AML-193 (cell line): ENCODE results near the gene CLDN17.

ENCODE experiments used
- DNase-seq, 2 experiments: peaks; one replicate each; lab custom pipeline; 2025; lab: John Stamatoyannopoulos, UW

Gene CLDN17, protein sequence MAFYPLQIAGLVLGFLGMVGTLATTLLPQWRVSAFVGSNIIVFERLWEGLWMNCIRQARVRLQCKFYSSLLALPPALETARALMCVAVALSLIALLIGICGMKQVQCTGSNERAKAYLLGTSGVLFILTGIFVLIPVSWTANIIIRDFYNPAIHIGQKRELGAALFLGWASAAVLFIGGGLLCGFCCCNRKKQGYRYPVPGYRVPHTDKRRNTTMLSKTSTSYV

GRCh38 chr21:30166705-30167104 lies at the start of gene CLDN17:
TSS of gene CLDN17 (minus strand) at chr21:30166805. CDS start at chr21:30166617, 188 bp downstream.
- DNase-seq, result no peak

- no peak for DNase-seq
Observed at GRCh38 chr21:30216041-30216723, 49.6 kb upstream of the CLDN17 start, which contains the start of gene CLDN8. TSS of gene CLDN8 (minus strand) at chr21:30216097. CDS start at chr21:30215925, 172 bp downstream.

GRCh38 chr21:30211071-30211470 lies 44.5 kb upstream of the CLDN17 start:
- DNase-seq, result no peak

DNA sequence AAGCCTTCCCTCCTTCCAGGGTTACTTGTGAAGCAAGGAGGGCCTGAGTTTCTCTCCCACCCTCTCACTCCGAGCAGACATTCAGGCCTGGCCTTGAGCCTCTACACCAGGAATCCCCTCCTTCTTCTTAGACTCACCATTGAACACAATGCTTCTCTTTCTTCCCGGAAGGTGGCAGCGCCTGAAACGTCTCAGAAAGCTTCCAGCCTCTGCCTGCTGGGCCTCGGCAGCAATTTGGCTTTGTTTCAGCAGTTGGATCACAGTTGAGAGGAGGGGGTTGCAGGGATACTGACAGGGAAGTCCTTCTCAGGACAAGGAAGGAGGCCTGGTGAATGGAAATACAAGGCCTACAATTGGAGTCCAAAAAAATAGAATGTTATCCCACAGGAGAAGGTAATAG lies 43.0 kb upstream of the CLDN17 start:
- DNase-seq, result no peak

GRCh38 chr21:30207252-30207579 lies 40.6 kb upstream of the CLDN17 start:
- DNase-seq, result no peak

DNA sequence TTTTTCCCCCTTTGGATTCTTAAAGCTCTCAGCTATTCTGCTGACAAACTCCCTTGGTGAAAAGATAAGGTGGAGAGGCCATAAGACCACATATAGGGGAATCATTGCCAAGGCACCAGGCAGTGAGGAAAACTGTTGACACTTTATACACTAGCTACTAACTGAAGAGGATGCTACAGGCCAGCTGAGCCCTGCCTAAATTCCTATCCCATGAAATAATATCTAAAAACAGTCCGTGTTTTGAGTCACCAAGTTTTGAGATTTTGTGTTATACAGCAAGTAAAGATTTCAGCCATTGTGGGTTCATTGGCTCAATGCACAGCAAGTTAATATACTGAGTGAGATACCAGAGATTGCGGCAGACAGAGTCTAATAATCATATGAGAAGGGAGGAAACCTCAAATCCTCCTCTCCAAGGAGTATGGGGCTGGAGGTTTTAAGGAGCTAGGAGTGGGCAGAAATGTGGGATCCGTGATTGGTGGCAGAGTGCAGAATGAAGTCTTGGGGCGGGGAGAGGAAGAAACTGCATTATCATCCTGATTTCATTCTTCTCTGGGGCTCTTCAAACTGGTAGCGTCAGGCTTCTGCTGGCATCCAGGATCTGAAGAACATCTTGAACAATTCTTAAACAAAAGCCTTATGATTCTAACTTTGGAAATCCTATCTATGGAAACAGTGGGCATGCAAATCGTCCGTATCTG lies 40.1 kb upstream of the CLDN17 start:
- DNase-seq, result no peak

- DNase-seq, result no peak
Observed at GRCh38 chr21:30200000-30200399, 33.4 kb upstream of the CLDN17 start.

GRCh38 chr21:30194701-30195299 lies 28.2 kb upstream of the CLDN17 start:
- DNase-seq, result peak; percentile 33 to 53

DNA sequence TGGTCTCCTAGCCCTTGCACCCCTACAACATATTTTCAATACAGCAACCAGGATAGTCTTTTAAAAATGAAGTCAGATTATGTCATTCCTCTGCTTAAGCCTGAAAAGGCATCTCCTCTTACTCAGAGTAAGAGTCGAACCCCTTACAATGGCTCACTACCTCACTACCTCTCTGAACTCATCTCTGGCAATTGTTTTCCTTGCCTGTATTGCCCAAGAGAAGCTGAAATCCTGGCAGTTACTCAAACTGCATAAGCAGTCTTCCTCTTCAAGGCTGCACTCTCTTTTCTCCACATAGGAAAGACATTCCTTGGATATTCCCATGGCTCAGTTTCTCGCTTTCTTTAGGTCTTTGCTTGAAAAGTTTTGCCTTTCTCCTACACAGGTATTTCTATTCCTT lies 26.6 kb upstream of the CLDN17 start:
- DNase-seq, result no peak

DNA sequence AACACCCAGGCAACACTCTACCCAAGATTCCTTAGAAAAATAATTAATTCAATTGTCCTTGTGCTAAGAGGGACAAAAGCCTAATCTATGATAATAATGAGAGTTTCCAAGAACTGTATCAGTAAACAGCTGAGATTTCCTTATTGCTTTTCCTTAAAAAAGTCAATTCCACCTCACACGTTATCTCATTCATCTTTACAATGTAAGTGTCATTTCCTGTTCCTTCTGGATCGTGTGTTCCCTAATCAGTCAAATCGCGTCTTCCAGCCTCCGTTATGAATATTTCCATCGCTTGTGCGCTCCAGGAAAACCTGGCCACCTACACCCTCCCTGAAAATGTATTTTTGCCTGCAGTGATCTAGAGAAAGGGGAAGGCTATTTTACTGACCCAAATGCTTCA lies 23.9 kb upstream of the CLDN17 start:
- DNase-seq, result no peak

GRCh38 chr21:30189773-30190172 lies 23.2 kb upstream of the CLDN17 start:
- DNase-seq, result no peak

- no peak for DNase-seq
Observed at GRCh38 chr21:30186242-30186641, 19.6 kb upstream of the CLDN17 start.

DNA sequence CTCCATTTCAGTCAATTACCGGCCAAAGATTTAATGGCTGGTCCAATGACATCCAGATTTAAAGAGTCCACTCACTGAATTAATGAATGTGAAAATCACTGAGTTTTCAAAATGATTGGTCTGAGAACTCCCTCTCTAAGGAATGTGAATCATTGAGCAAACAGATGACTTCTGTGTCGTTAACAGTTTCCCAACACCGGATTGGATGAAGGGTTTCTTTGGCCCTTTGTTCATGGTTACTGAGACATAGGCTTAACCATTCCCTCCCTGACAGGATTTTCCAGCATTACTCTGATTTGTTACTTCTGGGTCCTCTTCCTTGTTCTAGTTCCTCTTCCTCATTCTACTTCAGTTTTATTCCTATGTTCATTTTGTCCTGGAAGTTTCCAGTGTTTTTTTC lies 1.5 kb upstream of the CLDN17 start:
- no peak for DNase-seq

GRCh38 chr21:30166171-30166570 lies 434 bp downstream of the CLDN17 start:
- DNase-seq, result no peak

- DNase-seq, result no peak
Observed at GRCh38 chr21:30164796-30165195, 1.8 kb downstream of the CLDN17 start.

- no peak for DNase-seq
Observed at GRCh38 chr21:30153697-30154340, 12.8 kb downstream of the CLDN17 start.

DNA sequence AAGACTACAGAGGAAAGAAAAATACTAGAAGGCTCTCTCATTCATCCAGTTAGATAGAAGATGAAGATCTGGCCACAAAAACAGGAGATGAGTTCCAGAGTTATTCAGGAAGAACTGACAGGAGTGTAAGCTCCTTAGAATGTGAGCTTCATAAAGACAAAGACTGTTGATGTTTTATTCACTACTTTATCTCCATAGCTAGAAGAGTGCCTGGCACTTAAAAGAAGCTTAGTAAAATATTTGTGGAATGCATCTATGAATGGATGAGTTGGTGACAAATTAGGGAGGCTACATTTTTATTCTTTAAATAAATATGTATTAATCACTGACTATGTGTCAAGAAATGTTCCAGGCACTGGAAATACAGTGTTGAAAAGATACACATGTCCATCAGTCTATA lies 13.8 kb downstream of the CLDN17 start:
- no peak for DNase-seq

DNA sequence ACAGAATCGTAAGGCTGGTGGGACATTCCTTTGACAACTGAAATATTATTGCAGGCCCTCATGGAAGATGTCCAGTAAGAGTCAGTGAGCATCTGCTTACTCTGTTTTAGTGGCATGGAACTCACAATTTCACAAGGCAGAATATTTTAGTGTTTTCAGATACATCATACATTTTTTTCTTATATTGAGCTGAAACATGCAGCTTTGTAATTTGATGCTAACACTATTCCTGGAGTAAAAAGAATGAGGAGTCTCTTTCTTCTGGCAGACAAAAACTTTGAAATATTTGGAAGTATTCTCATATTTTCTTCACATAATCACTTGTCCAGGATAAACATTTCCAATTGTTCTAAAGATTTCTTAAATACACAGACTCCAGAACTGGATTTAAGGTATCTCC lies 17.7 kb downstream of the CLDN17 start:
- no peak for DNase-seq

GRCh38 chr21:30146558-30147282 lies 19.9 kb downstream of the CLDN17 start:
- DNase-seq, result no peak

DNA sequence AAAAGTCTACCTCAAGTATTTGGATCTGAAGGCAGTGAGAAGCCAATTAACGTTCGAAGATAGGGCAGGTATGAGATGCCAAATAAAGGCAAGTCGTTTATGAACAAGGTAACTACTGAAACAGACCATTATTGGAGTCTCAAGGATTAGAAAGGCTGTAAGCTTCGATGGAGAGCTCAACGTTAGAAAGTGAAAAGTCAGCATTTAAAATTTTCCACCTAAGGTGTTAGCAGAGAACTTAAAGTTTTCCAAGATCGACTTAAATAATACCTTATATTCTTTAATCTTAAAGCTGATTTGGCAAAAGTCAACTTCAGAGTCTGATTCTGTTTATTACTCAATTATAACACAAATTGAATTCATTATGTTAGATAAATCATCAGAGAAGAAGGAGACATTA lies 28.1 kb downstream of the CLDN17 start:
- DNase-seq, result no peak

DNA sequence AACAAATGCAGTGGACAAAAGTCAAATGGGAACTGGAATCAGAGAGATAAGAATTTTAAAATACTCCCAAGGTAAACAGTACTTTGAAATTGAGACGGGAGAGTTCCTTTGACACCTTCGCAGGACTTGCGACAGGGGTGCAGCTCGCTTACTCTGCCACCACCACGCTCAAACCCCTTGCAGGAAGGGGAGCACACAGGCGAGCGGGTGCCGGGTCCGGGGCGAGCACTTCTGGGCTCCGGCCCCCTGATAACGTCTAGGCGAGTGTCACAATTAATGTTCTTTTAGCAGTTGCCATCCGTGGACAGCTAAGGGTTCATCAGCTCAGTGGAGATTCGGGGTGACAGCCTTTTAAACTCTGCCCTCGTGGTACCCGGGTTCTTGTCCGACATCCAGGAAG lies 37.4 kb downstream of the CLDN17 start:
- no peak for DNase-seq

- DNase-seq, result no peak
Observed at GRCh38 chr21:30126576-30126975, 40.0 kb downstream of the CLDN17 start.
